ENCODE results near the gene SPSB3. TPM values are rescaled to one million over a fixed set of nuclear protein-coding genes. Genes with fewer than 3 reads are reported as not detected.
"Not testable (repeated sequence)": the region's sequence is repeated elsewhere in the genome, so short reads cannot be mapped to it uniquely, and the experiment has no call there.

SPSB3 gene
- total RNA-seq, 1 donor from 2014 or later: 57.9 TPM

- no peak for FAIRE-seq
Observed at GRCh38 chr16:1817716-1818115, 35.3 kb upstream of the SPSB3 start.

GRCh38 chr16:1817276-1817589 is 34.9 kb upstream of the SPSB3 start:
- no peak for FAIRE-seq

More at GRCh38 chr16:1817716-1818115, 35.3 kb upstream of the SPSB3 start:
- no peak for DNase-seq (ENCODE audit: low spot score in 2 of 2)

GRCh38 chr16:1816396-1817275 is 34.3 kb upstream of the SPSB3 start:
- FAIRE-seq (no peak), DNase-seq (ENCODE audit: low spot score in 2 of 2) (no peak)

More at GRCh38 chr16:1817276-1817589, 34.9 kb upstream of the SPSB3 start:
- no peak for DNase-seq (ENCODE audit: low spot score in 2 of 2)

GRCh38 chr16:1815461-1815860 is 33.1 kb upstream of the SPSB3 start:
- DNase-seq (ENCODE audit: low spot score in 2 of 2) (no peak), FAIRE-seq (no peak)

- peak in 1 of 2 donors; percentile 59 for DNase-seq (ENCODE audit: low spot score in 2 of 2)
- no peak for FAIRE-seq
Observed at GRCh38 chr16:1812732-1813163, 30.4 kb upstream of the SPSB3 start.

- FAIRE-seq: no peak
Observed at GRCh38 chr16:1810536-1810935, 28.2 kb upstream of the SPSB3 start.

GRCh38 chr16:1810106-1810505 is 27.7 kb upstream of the SPSB3 start:
- DNase-seq (ENCODE audit: low spot score in 2 of 2) (no peak), FAIRE-seq (no peak)

More at GRCh38 chr16:1810536-1810935, 28.2 kb upstream of the SPSB3 start:
- no peak for DNase-seq (ENCODE audit: low spot score in 2 of 2)

- no peak for DNase-seq (ENCODE audit: low spot score in 2 of 2)
- no peak for FAIRE-seq
Observed at GRCh38 chr16:1809281-1809801, 27.0 kb upstream of the SPSB3 start.

- DNase-seq (ENCODE audit: low spot score in 2 of 2) (no peak), FAIRE-seq (no peak)
Observed at GRCh38 chr16:1808691-1809090, 26.3 kb upstream of the SPSB3 start.

GRCh38 chr16:1807626-1808025 is 25.3 kb upstream of the SPSB3 start:
- no peak for DNase-seq (ENCODE audit: low spot score in 2 of 2)
- FAIRE-seq: no peak

- FAIRE-seq (no peak), DNase-seq (ENCODE audit: low spot score in 2 of 2) (no peak)
Observed at GRCh38 chr16:1800701-1801100, 18.3 kb upstream of the SPSB3 start.

GRCh38 chr16:1799263-1799662 is 16.9 kb upstream of the SPSB3 start:
- DNase-seq (ENCODE audit: low spot score in 2 of 2); FAIRE-seq: not testable (repeated sequence)

- FAIRE-seq (no peak), DNase-seq (ENCODE audit: low spot score in 2 of 2) (peak in 1 of 2 donors; percentile 10)
Observed at GRCh38 chr16:1794908-1795666, 12.7 kb upstream of the SPSB3 start.

- FAIRE-seq: no peak
- DNase-seq (ENCODE audit: low spot score in 2 of 2): peak in 1 of 2 donors; percentile 20
Observed at GRCh38 chr16:1794221-1794871, 12.0 kb upstream of the SPSB3 start.

- FAIRE-seq: no peak
- DNase-seq (ENCODE audit: low spot score in 2 of 2): peak in 1 of 2 donors; percentile 21
Observed at GRCh38 chr16:1793578-1794220, 11.3 kb upstream of the SPSB3 start, which contains the start of gene IGFALS. Gene IGFALS, minus strand, starts transcription at chr16:1793705. Its CDS starts 53 bp downstream, at chr16:1793652.

- DNase-seq (ENCODE audit: low spot score in 2 of 2) (peak in 1 of 2 donors; percentile 14), FAIRE-seq (no peak)
Observed at GRCh38 chr16:1792836-1793577, 10.6 kb upstream of the SPSB3 start.

GRCh38 chr16:1791943-1792812 is 9.8 kb upstream of the SPSB3 start:
- FAIRE-seq (no peak), DNase-seq (ENCODE audit: low spot score in 2 of 2) (peak in 1 of 2 donors; percentile 22)

- DNase-seq (ENCODE audit: low spot score in 2 of 2) (peak in 1 of 2 donors; percentile 38), FAIRE-seq (no peak)
Observed at GRCh38 chr16:1791256-1791942, 9.0 kb upstream of the SPSB3 start.

Measured in frontal cortex (tissue), 4 donors.